Endothelial cell of umbilical vein (primary cell): ENCODE measurements around the gene MFAP4. TPM values are rescaled to one million over a fixed set of nuclear protein-coding genes. Genes with fewer than 3 reads are reported as not detected.

ENCODE experiments used
- BruUV-seq: library from RNA; stranded (reverse); fragments of 400-500 nt; replicated peaks from 2 replicates; lab custom pipeline; 2021; lab: Mats Ljungman, UMichigan
- CTCF ChIA-PET: fragments of 300-600, 350-600 bp; sonication (Branson Sonifier 250); formaldehyde crosslinking; loops from one replicate; lab custom pipeline; 2021; ENCODE audit warnings: antibody characterized with exemption, inconsistent platforms; lab: Charles Lee
- POLR2A ChIA-PET: fragments of 300-600, 350-600 bp; sonication (Branson Sonifier 250); formaldehyde crosslinking; loops from one replicate; lab custom pipeline; 2021; ENCODE audit warnings: antibody characterized with exemption, inconsistent platforms; lab: Charles Lee
- DNase-seq: peaks from one replicate; pipeline ENCODE4 v3.0.0-alpha.2; 2011; ENCODE audit warnings: low read depth, low spot score
- FAIRE-seq: peaks from 2 replicates; lab custom pipeline; 2011; peaks lifted over from hg19 to GRCh38; lab: Jason Lieb, UNC
- H2AFZ ChIP-seq: 2 replicates; pipeline ENCODE4 v1.6.0; 2012; ENCODE audit warnings: low read depth, low read length, control low read depth, inconsistent platforms
- H3K27ac ChIP-seq: 2 replicates; pipeline ENCODE4 v1.5.1; 2011; ENCODE audit warnings: low read depth, mild to moderate bottlenecking, control low read depth, low read length, moderate library complexity; ENCODE audit not compliant: insufficient read depth
- H3K27me3 ChIP-seq, 2 experiments: 2 replicates each; pipeline versions ENCODE4 v1.6.0 to v1.6.1; 2011; ENCODE audit warnings: low read length in 2 of 2, mixed read lengths in 1 of 2; ENCODE audit not compliant: control insufficient read depth in 2 of 2, insufficient read depth in 2 of 2
- H3K36me3 ChIP-seq, 2 experiments: 2 replicates in 1 of 2; 3 replicates in 1 of 2; pipeline ENCODE4 v1.5.1; 2011; ENCODE audit warnings: low read length in 2 of 2, mild to moderate bottlenecking in 1 of 2, moderate library complexity in 1 of 2; ENCODE audit not compliant: control insufficient read depth in 2 of 2, insufficient read depth in 2 of 2; ENCODE audit errors: extremely low read depth in 1 of 2
- H3K4me1 ChIP-seq: 3 replicates; pipeline ENCODE4 v1.5.1; 2011; ENCODE audit warnings: mild to moderate bottlenecking, low read length; ENCODE audit not compliant: control insufficient read depth, insufficient read depth; ENCODE audit errors: extremely low read depth
- H3K4me2 ChIP-seq: 2 replicates; pipeline ENCODE4 v1.6.1; 2011; ENCODE audit warnings: low read length, control low read depth, mixed read lengths; ENCODE audit not compliant: insufficient read depth
- H3K4me3 ChIP-seq, 3 experiments: fragments of 200-600 bp in 1 of 3; sonication (generic), shearing (Covaris generic) in 1 of 3; replicated peaks in 1 of 3; 2 replicates each; pipeline ENCODE4 v1.5.1; 2011 to 2016; ENCODE audit warnings: control low read depth in 3 of 3, low read length in 3 of 3, mild to moderate bottlenecking in 2 of 3, inconsistent platforms in 1 of 3, low read depth in 1 of 3, moderate library complexity in 1 of 3; ENCODE audit not compliant: insufficient read depth in 1 of 3
- H3K79me2 ChIP-seq: 2 replicates; pipeline ENCODE4 v1.6.0; 2012; ENCODE audit warnings: low read length, inconsistent platforms; ENCODE audit not compliant: control insufficient read depth, insufficient read depth
- H3K9ac ChIP-seq: replicated peaks from 2 replicates; pipeline ENCODE3; 2011; ENCODE audit warnings: low read length, control low read depth; ENCODE audit not compliant: insufficient read depth; ENCODE audit errors: extremely low read depth
- H3K9me1 ChIP-seq: replicated peaks from 3 replicates; pipeline ENCODE4 v1.6.0; 2011; ENCODE audit warnings: mild to moderate bottlenecking, low read length; ENCODE audit not compliant: control insufficient read depth, insufficient read depth; ENCODE audit errors: extremely low read depth
- H3K9me3 ChIP-seq: replicated peaks from 2 replicates; pipeline ENCODE4 v1.5.1; 2012; ENCODE audit warnings: low read length, inconsistent platforms; ENCODE audit not compliant: control insufficient read depth, insufficient read depth
- H4K20me1 ChIP-seq: replicated peaks from 2 replicates; pipeline ENCODE3; 2011; ENCODE audit warnings: mild to moderate bottlenecking, low read length; ENCODE audit not compliant: control insufficient read depth, insufficient read depth; ENCODE audit errors: extremely low read depth
- EZH2 ChIP-seq: IDR thresholded peaks from 2 replicates; pipeline ENCODE4 v1.6.1; 2012; ENCODE audit warnings: borderline replicate concordance, low read depth, mild to moderate bottlenecking, moderate library complexity, low read length, inconsistent platforms; ENCODE audit not compliant: severe bottlenecking
- FOS ChIP-seq: IDR thresholded peaks from 2 replicates; pipeline ENCODE4 v1.6.1; 2011; ENCODE audit warnings: mild to moderate bottlenecking, low read length, moderate library complexity, borderline replicate concordance; ENCODE audit not compliant: insufficient read depth
- GATA2 ChIP-seq: IDR thresholded peaks from 2 replicates; pipeline ENCODE4 v1.7.0; 2011; ENCODE audit warnings: low read depth, mild to moderate bottlenecking, moderate library complexity, mixed read lengths, low read length; ENCODE audit not compliant: insufficient read length, insufficient read depth
- JUN ChIP-seq: IDR thresholded peaks from 2 replicates; pipeline ENCODE4 v1.6.1; 2011; ENCODE audit warnings: borderline replicate concordance, low read depth; ENCODE audit not compliant: insufficient read length, insufficient read depth
- MYC ChIP-seq: IDR thresholded peaks from one replicate; pipeline ENCODE4 v1.6.1; 2011; ENCODE audit warnings: mild to moderate bottlenecking, low read depth, low read length
- POLR2A ChIP-seq: IDR thresholded peaks from 2 replicates; pipeline ENCODE4 v1.6.1; 2012; ENCODE audit warnings: low read depth, mild to moderate bottlenecking, control low read depth, low read length
- POLR2AphosphoS5 ChIP-seq: IDR thresholded peaks from 2 replicates; pipeline ENCODE4 v1.6.1; 2012; ENCODE audit warnings: low read depth, mild to moderate bottlenecking, control low read depth, low read length, moderate library complexity; ENCODE audit not compliant: insufficient read depth
- dilution Hi-C: fragments of 300-500 bp; cut with MboI; formaldehyde crosslinking; loops from one replicate; pipeline ENCODE4 v1.15.0; 2019; ENCODE audit warnings: low sequenced_read_pairs; ENCODE audit not compliant: extremely low pct_ligation_motif_present
- intact Hi-C: fragments of 100-400 bp; cut with micrococcal nuclease; formaldehyde crosslinking; loops from one replicate; pipeline ENCODE4 v1.10.0; 2022
- polyA plus RNA-seq, 4 experiments: library from polyadenylated mRNA; depleted of rRNA in 3 of 4; stranded (reverse) in 3 of 4; unstranded in 1 of 4; fragments of >200 nt; gene quantifications; 2 replicates each; pipeline versions ENCODE4 v1.2.1 to v1.2.3, GENCODE V29; 2011 to 2012; ENCODE audit warnings: missing spikeins in 1 of 4
- total RNA-seq: library from RNA; stranded (reverse); gene quantifications from 2 replicates; pipeline ENCODE4 v1.2.3, GENCODE V29; 2021
- TF ChIP-seq, protein P1 (sequence below): IDR thresholded peaks from 2 replicates; pipeline ENCODE4 v1.6.1; 2011; ENCODE audit not compliant: insufficient read depth, insufficient read length
- TF ChIP-seq, protein P2 (sequence below), 2 donors: IDR thresholded peaks; 1 replicate in 1 of 2; 2 replicates in 1 of 2; pipeline ENCODE4 v1.5.1; 2011; ENCODE audit warnings: low read length in 2 of 2, mild to moderate bottlenecking in 2 of 2, moderate library complexity in 2 of 2, control low read depth in 1 of 2, inconsistent platforms in 1 of 2, low read depth in 1 of 2; ENCODE audit not compliant: insufficient read depth in 1 of 2; ENCODE audit errors: extremely low read depth in 1 of 2

MFAP4 gene
- total and polyA plus RNA-seq, 2 donors (not counting 3 experiments of a cell fraction or from before 2014, with no cell fraction given): not detected

DNA sequence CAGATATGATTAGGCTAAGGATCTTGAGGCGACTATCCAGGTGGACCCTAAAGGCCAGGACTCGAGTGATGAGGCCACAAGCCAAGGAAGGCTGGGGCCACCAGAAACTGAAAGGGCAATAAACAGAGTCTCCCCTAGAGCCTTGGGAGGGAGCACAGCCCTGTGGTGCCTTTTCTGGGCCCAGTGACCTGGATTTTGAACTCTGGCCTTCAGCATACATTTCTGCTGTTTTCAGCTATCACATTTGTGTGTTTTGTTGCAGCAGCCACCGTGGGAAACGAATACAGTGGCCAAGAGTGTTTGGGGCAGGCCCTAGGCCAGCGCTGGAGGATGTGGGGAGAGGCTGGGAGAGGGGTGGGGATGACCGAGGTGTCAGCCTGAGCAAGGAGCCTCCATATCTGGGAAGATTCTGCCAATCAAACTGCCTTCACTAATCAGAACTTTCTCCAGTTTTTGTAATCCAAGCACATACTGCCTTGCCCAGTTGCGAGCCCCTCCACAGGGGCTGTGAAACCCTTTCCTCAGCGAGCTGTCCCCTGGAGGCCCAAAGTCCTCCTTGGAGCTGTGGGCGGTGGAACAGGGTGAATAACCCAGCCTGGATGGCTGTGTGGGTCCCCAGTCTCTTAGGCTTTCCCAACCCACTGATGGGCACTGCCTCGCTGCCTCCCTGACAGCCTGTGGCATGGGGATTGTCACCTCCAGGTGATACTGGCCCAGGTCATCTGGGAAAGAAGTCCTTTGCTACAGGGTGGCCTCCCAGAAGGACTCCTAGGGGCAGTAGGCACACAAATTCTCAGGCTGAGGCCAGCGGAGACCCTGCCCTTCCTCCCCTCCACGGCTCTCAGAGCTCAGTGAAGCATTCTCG is 41.3 kb downstream of the MFAP4 start:
- intact Hi-C loops (loop anchor here (5.0 kb wide), 1 partner anchor 33 kb away; no protein-coding TSS in a partner anchor), dilution Hi-C loops (no loop called here)
- Histone ChIP-seq H3K36me3 (no peaks in the 10 kb centered on the region), H3K9me3 (no peaks in the 10 kb centered on the region), H3K4me2 (no peak overlapping the region), H3K27ac (no peak overlapping the region), H3K4me1 (peaks cover 8% of the 10 kb centered on the region), H3K4me3 (no peak overlapping the region), H2AFZ (no peak overlapping the region), H3K9ac (no peak overlapping the region), H3K9me1 (no peaks in the 10 kb centered on the region), H3K79me2 (no peaks in the 10 kb centered on the region), H3K27me3 (no peaks in the 10 kb centered on the region), H4K20me1 (no peaks in the 10 kb centered on the region)
- CTCF ChIA-PET: interaction anchor here (2.3 kb wide), 1 partner anchor 8 kb away, joined by 13 read pairs; no protein-coding TSS in a partner anchor
- POLR2A ChIA-PET: interaction anchor here (0.6 kb wide), 2 partner anchors 20 to 84 kb away, joined by 3 to 12 read pairs; no protein-coding TSS in a partner anchor
- TF ChIP-seq GATA2 (no peak), MYC (no peak), EZH2 (no peak), JUN (no peak), FOS (no peak), POLR2AphosphoS5 (no peak), POLR2A (no peak)
- TF ChIP-seq, protein P1, sequence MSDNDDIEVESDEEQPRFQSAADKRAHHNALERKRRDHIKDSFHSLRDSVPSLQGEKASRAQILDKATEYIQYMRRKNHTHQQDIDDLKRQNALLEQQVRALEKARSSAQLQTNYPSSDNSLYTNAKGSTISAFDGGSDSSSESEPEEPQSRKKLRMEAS: no peak
- TF ChIP-seq, protein P2, sequence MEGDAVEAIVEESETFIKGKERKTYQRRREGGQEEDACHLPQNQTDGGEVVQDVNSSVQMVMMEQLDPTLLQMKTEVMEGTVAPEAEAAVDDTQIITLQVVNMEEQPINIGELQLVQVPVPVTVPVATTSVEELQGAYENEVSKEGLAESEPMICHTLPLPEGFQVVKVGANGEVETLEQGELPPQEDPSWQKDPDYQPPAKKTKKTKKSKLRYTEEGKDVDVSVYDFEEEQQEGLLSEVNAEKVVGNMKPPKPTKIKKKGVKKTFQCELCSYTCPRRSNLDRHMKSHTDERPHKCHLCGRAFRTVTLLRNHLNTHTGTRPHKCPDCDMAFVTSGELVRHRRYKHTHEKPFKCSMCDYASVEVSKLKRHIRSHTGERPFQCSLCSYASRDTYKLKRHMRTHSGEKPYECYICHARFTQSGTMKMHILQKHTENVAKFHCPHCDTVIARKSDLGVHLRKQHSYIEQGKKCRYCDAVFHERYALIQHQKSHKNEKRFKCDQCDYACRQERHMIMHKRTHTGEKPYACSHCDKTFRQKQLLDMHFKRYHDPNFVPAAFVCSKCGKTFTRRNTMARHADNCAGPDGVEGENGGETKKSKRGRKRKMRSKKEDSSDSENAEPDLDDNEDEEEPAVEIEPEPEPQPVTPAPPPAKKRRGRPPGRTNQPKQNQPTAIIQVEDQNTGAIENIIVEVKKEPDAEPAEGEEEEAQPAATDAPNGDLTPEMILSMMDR (IDR thresholded peaks at IDR 0.05; ENCODE audit: extremely low read depth in 1 of 2, insufficient read depth in 1 of 2, low read depth in 1 of 2, low read length in 2 of 2): no peak
- no peak for DNase-seq
- no TSS peak for BruUV-seq
- no peak for FAIRE-seq
